Right lung (tissue), 10 donors: Measurements from ENCODE around the gene CLEC4G. TPM values are rescaled to one million over a fixed set of nuclear protein-coding genes. Genes with fewer than 3 reads are reported as not detected.
"Not testable (repeated sequence)": the region's sequence is repeated elsewhere in the genome, so short reads cannot be mapped to it uniquely, and the experiment has no call there.

Source experiments
- DNase-seq, 2 donors: peaks; one replicate each; pipeline ENCODE4 v3.0.0-alpha.2; 2013
- long read RNA-seq, 8 donors: transcript quantifications; one replicate each; lab custom pipeline, GENCODE V29; 2026
- polyA plus RNA-seq, 5 donors: library from polyadenylated mRNA; unstranded; fragments of 120-200 nt; gene quantifications; one replicate each; pipeline versions ENCODE4 v1.2.1 to v1.2.3, GENCODE V29; 2013; ENCODE audit warnings: inconsistent platforms in 1 of 5, low replicate concordance in 1 of 5; ENCODE audit not compliant: insufficient read length in 5 of 5, insufficient read depth in 1 of 5

Gene CLEC4G, protein sequence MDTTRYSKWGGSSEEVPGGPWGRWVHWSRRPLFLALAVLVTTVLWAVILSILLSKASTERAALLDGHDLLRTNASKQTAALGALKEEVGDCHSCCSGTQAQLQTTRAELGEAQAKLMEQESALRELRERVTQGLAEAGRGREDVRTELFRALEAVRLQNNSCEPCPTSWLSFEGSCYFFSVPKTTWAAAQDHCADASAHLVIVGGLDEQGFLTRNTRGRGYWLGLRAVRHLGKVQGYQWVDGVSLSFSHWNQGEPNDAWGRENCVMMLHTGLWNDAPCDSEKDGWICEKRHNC
- polyA plus RNA-seq, result under 1 TPM in 3 of 5 donors, not detected in 2; 0.25 to 0.31 (median 0.28) TPM
- long read RNA-seq, donor 1, result 0 reads
- long read RNA-seq, donor 2, result 0 reads
- long read RNA-seq, donor 3, result 0 reads
- long read RNA-seq, donor 4, result 0 reads
- long read RNA-seq, donor 5, result 0 reads
- long read RNA-seq, donor 6, result 0 reads
- long read RNA-seq, donor 7, result 0 reads
- long read RNA-seq, donor 8, result 0 reads

DNA sequence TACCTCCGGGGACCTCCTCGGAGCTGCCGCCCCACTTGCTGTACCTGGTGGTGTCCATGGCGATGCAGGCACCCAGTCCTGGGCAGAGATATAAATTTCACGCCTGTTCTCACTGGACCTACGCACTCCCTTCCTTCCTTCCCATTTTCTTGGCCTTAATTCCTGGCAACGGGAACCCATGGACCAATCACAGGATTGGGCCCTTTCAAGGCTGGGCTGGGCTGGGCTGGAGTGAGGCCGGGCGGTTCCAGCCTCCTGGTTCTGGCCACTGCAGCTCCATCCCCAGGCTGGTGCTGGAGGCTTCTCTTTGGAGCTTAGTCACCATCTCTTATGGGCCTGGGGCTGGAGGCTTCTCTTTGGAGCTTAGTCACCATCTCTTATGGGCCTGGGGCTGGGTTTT, at the start of gene CLEC4G:
TSS of gene CLEC4G (minus strand) at position 66 of the 400 bp plus-strand sequence. CDS start at position 58, 8 bp downstream.
- no peak for DNase-seq

DNA sequence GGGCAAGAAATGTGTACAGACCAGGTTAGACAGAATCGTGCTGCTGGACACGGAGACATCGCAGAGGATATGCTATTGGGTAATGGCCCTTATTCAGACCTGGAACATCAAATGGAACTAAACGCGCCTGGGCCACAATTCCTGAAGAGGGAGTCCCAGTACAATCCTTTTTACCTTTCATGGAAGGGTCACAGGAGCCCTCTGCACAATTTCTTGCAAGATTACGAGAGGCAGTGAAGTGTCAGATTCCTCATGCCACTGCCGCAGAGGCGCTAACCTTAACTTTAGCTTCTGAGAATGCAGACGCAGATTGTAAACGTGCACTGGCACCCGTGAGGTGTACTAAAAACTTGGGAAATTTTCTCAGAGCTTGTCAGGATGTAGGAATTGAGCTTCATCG, 49.2 kb upstream of the CLEC4G start:
- no peak for DNase-seq

DNA sequence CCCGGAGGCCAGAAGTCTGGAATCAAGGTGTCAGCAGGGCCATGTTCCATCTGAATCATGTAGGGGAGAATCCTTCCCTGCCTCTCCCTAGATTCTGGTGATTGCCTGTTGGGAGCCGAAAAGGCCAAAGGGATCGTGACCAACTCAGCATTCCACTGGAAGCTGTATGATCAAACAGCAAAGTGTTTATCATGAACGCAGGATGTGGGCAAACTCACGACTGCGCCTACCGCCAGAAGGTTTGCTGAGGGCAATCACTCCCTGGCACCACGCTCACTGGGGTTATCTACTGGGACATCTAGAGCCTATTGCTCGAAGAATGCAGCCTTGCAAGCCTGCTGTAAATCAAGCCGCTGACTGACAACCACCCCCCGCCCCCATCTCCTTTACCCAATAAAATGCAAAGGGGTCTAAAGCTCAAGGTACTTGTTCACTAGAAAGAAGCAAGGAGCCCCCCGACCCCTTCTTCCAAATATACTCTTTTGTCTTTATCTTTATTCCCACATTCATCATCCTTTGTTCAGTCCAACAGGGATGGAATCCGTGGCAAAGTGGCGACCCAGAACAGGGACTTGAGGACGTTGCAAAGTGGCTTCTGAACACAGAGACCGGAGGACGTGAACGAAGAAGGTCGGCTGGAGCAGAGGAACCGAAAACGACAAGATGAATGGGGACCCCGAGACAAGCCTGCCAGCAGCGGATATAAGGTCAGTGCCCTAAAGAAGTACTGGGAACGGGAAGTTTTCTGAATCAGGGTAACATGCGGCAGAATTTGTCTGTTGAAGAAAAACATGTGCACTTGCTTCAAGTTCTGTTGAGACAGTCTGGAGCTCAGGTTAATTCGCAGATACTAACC, 47.9 kb upstream of the CLEC4G start:
- no peak for DNase-seq

DNA sequence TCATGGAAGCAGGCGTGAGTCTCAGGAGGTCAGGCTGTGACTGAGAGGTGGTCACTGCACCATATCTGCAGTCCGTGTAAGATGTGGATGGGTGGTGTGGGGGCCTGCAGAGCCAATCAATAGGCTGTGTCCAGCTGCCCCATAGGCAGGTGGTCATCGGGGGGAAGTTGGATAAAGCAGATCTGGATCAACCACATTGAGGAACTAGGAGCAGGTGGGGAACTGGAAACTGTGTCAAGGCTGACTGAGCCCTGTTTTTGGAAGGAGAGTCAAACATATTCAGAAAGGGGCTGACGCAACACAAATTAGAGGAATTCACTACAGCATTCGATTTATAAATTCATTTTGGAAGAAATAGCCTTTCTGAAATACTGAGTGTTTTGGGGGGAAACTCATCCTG, 46.2 kb upstream of the CLEC4G start:
- no peak for DNase-seq

DNA sequence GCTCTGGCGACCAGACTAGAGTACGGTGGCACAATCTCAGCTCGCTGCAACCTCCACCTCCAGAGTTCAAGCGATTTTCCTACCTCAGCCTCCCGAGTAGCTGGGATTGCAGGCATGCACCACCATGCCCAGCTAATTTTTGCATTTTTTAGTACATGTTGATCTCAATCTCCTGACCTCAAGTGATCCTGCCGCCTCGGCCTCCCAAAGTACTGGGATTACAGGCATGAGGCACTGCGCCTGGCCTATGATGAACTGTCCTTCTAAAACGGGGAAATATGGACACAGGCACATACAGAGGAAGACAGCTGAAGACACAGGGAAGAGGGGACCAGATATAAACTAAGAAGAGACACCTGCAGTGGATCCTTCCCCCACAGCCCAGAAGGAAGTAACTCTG, 43.9 kb upstream of the CLEC4G start:
- DNase-seq, result no peak

DNA sequence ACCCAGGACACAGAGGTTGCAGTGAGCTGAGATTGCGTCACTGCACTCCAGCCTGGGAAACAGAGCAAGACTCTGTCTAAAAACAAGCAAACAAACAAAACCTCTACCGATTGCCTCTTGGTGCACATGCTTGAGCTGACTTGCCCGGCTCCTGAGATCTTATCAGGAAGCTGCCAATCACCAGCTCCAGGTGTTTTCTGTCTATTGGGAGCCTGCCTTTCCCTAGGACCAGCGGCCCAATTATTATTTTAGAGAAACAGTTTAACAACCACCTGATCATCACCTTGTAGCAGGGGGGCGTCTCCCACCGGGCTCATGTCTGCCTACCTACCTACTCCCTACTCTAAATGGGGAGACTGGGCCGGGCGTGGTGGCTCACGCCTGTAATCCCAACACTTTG, 41.9 kb upstream of the CLEC4G start:
- DNase-seq, result no peak

DNA sequence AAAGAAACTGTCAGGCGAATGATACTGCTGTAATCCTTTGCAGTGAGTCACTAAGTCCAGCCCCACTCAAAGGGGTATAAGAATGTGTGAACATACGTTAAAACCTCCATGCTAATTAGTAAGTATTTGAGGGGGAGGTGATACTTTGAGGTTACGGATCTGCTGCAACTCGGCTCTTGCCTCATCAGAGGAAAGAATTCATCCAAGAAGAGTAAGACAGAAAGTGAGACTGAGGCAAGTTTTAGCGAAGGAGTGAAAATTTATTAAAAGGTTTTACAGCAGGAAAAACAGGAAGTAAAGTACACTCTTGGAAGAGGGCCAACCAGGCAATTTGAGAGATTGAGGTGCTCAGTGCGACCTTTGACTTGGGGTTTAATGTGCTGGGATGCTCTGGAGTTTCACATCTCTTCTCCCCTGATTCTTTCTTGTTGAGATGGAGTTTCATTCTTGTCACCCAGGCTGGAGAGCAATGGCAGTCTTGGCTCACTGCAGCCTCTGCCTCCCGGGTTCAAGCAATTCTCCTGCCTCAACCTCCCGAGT, 40.9 kb upstream of the CLEC4G start:
- DNase-seq, result no peak

DNA sequence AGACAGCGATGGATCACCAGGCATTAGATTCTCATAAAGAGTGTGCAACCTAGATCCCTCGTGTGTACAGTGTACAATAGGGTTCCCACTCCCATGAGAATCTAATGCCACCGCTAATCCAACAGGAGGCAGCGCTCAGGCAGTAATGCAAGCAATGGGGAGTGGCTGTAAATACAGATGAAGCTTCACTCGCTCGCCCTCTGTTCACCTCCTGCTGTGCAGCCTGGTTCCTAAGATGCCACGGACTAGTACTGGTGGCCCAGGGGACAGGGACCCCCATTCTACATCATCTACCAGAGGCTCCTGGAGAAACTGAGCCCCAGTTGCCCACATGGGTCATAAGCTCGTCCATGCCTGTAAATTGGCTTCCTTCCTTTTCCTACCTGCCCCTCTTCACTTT, 39.2 kb upstream of the CLEC4G start:
- DNase-seq, result no peak

DNA sequence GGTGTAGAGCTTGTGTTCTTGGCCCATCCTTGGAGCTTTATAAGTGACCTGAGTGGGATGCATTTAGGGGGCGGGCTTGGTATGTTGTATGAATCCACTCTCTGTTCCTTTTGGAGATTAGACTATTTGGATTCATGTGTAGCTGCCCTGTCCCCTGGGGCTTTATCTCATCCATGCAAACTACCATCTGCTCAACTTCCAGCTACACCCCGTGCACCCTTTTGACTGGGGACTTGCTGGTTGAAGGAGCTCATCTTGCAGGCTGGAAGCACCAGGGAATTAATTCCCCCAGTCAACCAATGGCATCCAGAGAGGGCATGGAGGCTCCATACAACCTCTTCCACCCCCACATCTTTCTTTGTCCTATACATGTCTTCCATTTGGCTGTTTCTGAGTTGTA, 37.3 kb upstream of the CLEC4G start:
- DNase-seq, result no peak

DNA sequence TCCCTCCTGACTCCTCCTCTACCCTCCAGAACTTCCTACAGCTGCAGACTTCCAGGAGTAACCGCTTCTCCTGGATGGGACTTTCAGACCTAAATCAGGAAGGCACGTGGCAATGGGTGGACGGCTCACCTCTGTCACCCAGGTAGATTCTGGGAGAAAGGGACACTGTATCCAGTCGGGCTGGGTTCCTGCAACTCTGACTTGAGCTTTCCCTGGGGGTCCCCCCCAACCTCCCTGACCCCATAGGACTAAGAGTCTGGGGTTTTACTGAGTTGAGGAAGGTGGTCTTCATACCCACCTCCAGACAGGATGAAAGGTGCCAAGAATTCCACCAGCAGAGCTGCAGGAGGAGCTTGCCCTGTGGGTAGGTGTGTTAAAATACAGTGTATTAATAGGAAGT, 35.6 kb upstream of the CLEC4G start:
- DNase-seq, result no peak

DNA sequence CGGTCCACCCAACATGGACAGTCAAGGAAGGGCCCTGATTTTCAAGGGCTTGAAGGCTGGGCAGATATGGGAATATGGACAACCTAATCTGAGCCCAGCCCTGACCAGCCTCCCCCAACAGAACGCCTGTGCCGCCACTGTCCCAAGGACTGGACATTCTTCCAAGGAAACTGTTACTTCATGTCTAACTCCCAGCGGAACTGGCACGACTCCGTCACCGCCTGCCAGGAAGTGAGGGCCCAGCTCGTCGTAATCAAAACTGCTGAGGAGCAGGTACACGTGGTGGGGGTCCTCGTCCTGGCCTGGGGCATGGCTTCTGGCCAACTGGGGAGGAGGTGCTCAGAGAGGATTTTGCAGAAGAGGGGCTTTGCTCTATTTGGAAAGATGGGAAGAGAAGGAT, 34.6 kb upstream of the CLEC4G start:
- DNase-seq, result no peak

DNA sequence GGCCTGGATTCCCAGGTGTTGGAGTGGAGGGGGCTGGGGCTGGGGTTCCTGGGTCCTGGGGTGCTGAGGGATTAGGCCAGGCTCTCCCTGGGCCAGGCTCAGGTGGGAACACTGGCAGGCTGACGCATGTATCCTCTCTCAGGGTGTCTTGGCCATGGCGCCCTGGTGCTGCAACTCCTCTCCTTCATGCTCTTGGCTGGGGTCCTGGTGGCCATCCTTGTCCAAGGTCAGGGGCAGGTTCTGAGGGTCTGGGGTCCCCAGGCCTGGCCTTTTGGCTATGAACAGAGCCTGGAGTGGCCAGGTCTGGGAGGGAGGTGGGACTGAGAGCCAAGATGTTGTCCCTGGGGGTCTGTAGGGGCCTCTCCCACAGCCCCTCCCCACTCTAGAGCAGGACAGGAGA, 33.1 kb upstream of the CLEC4G start:
- not testable (repeated sequence) for DNase-seq

DNA sequence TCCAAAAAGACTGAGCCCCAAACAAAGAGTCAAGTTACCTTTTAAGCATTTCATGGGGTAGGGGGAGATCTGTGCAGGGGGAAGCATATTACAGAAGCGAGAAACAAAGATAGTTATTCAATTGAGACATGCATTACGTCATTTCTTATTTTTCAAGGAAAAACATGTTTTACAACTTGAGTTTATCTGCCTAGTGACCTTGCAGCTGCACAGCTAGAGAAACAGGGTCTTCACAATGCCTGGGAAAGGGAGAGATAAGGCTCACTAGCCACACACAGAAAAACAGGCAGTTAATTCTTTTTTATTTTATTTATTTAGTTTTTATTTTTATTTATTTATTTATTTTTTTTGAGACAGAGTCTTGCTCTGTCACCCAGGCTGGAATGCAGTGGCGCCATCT, 32.2 kb upstream of the CLEC4G start:
- DNase-seq, result not testable (repeated sequence)

DNA sequence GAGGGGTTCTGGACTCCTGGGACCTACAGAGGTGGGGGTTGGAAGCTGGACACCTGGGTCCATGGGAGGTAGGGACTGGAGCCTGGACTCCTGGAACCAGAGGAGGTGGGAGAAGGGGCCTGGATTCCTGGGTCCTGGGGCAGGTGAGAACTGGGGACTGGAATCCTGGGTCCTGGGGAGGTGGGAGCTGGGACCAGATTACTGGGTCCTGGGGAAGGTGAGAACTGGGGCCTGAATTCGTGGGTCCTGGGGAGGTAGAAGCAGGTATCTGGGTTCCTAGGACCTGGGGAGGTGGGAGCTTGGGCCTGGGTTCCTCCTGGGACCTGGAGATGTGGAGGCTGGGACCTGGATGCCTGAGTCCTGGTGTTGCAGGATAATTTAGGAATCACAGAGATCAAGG, 31.8 kb upstream of the CLEC4G start:
- DNase-seq, result no peak

DNA sequence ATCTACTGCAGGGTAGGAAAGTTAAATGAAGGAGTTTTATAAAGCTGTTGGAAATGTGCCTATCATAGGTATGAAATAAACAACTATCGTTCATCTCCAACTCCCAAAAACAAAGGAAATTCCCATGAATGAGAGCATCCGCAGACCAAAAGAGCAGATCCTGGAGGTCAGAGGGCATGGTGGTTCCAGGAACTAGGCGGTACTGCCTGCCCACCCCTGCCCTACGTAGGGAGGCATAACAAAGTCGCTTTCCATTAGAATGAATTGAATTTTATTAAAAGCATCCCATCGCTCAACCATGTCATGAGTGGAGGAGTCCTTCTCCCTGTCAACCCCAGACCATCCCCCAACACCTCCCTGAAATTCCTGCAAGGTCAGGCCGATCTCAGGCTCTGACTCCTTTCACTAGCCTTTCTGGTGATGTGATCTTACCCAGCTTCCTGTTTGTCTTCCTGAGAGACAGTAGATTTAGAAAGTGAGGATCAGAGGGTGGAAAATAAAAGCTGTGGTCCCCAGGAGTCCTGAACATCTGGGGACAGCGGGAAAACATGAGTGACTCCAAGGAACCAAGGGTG, 30.9 kb upstream of the CLEC4G start, which contains the start of gene CLEC4M:
TSS of gene CLEC4M (plus strand) at position 525 of the 575 bp plus-strand sequence. CDS start at position 549, 24 bp downstream.
- no peak for DNase-seq

DNA sequence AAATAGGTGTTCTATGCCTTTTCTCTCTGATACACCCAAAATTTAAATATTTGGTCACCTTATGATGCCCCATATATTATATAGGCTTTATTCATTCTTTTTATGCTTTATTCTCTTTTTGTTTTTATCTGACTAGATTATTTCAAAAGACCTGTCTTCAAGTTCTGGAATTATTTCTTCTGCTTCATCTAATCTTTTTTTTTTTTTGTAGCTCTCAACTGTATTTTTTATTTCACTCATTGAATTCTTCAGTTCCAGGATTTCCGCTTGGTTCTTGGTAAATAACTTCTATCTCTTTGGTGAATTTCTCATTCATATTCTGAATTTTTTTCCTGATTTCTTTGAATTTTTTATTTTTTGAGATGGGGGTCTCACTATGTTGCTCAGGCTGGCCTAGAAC, 27.2 kb upstream of the CLEC4G start:
- DNase-seq, result no peak

DNA sequence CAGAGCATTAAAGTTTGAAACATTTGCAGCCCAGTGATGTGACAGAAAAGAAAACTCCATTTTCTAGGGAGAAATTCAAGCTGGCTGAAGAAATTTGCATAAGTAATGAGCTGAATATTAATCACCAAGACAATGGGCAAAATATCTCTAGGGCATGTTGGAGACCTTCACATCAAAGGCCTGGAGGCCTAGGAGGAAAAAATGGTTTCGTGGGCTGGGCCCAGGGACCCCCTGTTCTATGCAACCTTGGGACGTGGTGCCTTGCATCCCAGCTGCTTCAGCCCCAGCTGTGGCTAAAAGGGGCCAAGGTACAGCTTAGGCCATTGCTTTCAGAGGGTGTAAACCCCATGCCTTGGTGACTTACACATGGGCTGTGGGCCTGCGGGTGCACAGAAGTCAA, 25.4 kb upstream of the CLEC4G start:
- no peak for DNase-seq

DNA sequence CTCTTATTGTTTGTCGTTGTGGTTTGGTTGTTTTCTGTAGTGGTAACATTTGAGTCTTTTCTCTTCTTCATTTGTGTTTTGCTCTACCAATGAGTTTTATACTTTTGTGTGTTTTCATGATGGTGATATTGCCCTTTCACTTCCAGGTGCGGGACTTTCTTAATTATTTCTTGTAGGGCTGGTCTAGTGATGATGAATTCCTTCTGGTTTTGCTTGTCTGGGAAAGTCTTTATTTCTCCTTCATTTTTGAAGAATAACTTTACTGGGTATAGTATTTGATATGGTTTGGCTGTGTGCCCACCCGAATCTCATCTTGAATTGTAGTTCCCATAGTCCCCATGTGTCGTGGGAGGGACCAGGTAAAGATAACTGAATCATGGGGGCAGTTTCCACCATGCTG, 24.3 kb upstream of the CLEC4G start:
- DNase-seq, result no peak

DNA sequence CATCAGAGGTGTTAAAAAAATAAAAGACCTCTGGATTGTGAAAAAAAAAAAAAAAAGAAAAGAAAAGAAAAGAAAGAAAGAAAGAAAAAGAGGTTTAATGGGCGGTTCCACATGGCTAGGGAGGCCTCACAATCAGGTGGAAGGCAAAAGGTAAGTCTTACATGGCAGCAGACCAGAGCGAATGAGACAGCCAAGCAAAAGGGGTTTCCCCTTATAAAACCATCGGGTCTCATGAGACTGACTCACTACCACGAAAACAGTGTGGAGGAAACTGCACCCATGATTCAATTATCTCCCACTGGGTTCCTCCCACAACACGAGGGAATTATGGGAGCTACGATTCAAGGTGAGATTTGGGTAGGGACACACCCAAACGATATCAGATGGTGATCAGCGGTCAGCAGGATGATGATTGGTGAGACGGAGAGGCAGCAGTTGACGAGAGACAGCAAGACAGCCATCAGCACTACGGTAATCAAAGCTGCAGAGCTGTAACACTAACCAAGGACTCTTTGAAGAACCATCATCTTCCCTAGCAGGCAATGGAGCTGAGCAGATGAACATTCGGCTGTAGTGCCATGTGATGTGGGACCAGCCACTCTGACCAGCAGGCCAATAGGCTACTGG, 19.4 kb upstream of the CLEC4G start:
- no peak for DNase-seq

DNA sequence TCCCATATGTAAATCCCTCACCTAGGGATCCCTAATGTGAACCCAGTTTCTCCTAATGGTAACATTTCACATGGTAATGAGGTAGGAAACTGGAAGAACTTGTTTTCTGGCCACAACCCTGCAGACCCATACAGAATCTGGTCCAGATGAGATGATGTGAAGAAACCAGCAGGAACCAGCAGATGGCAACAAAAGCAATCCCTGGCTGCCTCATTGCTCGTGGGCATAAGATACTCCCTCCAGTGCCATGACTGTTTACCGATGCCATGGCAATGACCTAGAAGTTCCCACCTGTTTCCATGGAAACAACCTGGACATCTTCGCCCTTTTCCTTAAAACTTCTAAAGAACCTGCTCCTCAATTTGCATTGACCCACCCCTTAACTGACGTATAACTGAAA, 16.8 kb upstream of the CLEC4G start:
- peak in 1 of 2 donors; percentile 6 for DNase-seq

DNA sequence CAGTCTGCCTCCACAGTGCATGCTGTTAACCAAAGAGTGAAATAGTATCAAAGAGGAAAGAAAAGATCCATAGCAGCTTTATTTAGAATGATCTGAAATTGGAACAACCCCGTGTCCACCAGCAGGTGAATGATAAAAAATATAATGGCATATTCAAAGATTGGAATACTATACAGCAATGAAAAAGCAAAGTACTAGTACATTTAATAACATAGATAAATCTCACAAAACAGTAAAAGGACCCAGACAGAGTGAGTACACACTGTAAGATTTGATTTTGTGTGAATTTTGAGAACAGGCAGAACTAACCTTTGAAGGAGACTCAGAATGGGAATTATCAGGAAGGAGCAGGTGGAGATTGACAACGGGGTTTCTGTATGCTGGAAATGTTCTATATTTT, 16.3 kb upstream of the CLEC4G start:
- no peak for DNase-seq
